Measurements from ENCODE around the gene RAB7A. TPM values are rescaled to one million over a fixed set of nuclear protein-coding genes. Genes with fewer than 3 reads are reported as not detected.

The RAB7A gene
- total RNA-seq, 1 experiment from 2014 or later = 155 TPM

DNA sequence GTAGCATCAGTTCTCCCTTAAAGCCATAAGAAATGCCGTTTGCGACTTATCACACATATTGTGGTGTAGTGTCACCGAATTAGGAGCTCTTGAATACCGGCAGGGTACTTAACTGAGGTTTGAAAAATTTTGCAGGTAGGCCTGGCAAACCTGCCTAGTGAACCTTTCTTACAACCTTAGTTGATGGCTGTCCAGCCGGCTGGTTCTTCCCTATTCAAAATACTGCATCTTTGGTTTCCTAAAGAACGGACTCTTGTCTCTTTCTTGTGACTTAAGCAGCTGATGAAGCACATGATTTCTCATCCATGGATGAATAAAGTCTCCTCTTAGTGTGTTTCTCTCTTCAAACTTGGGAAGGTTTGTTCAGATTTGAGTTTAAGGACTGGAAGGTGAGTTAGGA is 1.5 kb downstream of the RAB7A start:
- H3K14ac ChIP-seq (ENCODE audit: insufficient read depth, low read length) = no peak overlapping the region
- H3K9me3 Mint-ChIP-seq = peaks cover 0 to 3% of the 10 kb centered on the region in 2 experiments; a peak in 1 of 5 replicates
- no peak overlapping the region for H3K56ac ChIP-seq (ENCODE audit: insufficient read length, low read depth, low read length)
- no peak overlapping the region for H2BK12ac ChIP-seq (ENCODE audit: insufficient read length, low read depth, low read length)
- H2AK5ac ChIP-seq (ENCODE audit: insufficient read length, low read length) = no peak overlapping the region
- H3K4ac ChIP-seq (ENCODE audit: low read depth, low read length) = no peak overlapping the region
- no peak overlapping the region for H2BK15ac ChIP-seq (ENCODE audit: low read depth, low read length)
- peaks cover 3 to 8% (median 5%) of the 10 kb centered on the region in 3 experiments; a peak in 6 of 7 replicates for H3K36me3 Mint-ChIP-seq (ENCODE audit: insufficient read depth in 1 of 3, low read depth in 3 of 3)
- no CpG with 5 or more reads among the region's 6 CpGs for WGBS (ENCODE audit: extremely low coverage, insufficient read length, low lambda C conversion rate)
- peaks cover 51% of the 10 kb centered on the region; the same call in 1 of the 2 replicates for H3K79me2 ChIP-seq (ENCODE audit: insufficient read depth, low read length)
- peaks cover 8% of the 10 kb centered on the region for H3K23me2 ChIP-seq (ENCODE audit: insufficient read length, low read depth, low read length, poor library complexity, severe bottlenecking)
- TF ChIP-seq, protein P1, sequence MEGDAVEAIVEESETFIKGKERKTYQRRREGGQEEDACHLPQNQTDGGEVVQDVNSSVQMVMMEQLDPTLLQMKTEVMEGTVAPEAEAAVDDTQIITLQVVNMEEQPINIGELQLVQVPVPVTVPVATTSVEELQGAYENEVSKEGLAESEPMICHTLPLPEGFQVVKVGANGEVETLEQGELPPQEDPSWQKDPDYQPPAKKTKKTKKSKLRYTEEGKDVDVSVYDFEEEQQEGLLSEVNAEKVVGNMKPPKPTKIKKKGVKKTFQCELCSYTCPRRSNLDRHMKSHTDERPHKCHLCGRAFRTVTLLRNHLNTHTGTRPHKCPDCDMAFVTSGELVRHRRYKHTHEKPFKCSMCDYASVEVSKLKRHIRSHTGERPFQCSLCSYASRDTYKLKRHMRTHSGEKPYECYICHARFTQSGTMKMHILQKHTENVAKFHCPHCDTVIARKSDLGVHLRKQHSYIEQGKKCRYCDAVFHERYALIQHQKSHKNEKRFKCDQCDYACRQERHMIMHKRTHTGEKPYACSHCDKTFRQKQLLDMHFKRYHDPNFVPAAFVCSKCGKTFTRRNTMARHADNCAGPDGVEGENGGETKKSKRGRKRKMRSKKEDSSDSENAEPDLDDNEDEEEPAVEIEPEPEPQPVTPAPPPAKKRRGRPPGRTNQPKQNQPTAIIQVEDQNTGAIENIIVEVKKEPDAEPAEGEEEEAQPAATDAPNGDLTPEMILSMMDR (conservative IDR thresholded peaks at IDR 0.05) = no peak
- peak overlapping the region; percentile 93 to 96 for H3K4me3 Mint-ChIP-seq
- H3K4me2 ChIP-seq (ENCODE audit: insufficient read depth, insufficient read length, low read length) = peak overlapping the region; percentile 73
- H3K23ac ChIP-seq (ENCODE audit: insufficient read length, low read depth, low read length) = no peak overlapping the region
- no peak overlapping the region for H3K18ac ChIP-seq (ENCODE audit: insufficient read length, low read depth, low read length)
- H2AFZ ChIP-seq (ENCODE audit: low read length) = no peak overlapping the region
- peaks cover 52 to 67% of the 10 kb centered on the region in 2 experiments for H3K4me1 Mint-ChIP-seq
- no peaks in the 10 kb centered on the region; the same call in 1 of the 2 replicates for H3K27me3 Mint-ChIP-seq (ENCODE audit: low read depth)
- H4K8ac ChIP-seq (replicated peaks; ENCODE audit: insufficient read length, low read depth, low read length) = no peak overlapping the region
- no peak overlapping the region for H2BK20ac ChIP-seq (ENCODE audit: low read depth, low read length, poor library complexity, severe bottlenecking)
- DNase-seq = no peak
- H3K4me1 ChIP-seq (ENCODE audit: insufficient read depth, low read length) = peaks cover 7% of the 10 kb centered on the region; the same call in 1 of the 2 replicates
- no peak overlapping the region for H3K27ac Mint-ChIP-seq
- H2BK5ac ChIP-seq (ENCODE audit: insufficient read length, low read length) = no peak overlapping the region
- no peaks in the 10 kb centered on the region for H3K79me1 ChIP-seq (ENCODE audit: insufficient read depth, low read depth, low read length, poor library complexity, severe bottlenecking)
- no peaks in the 10 kb centered on the region for H3K27me3 ChIP-seq (ENCODE audit: insufficient read depth, low read length)
- H2BK120ac ChIP-seq (ENCODE audit: low read depth, low read length, poor library complexity, severe bottlenecking) = no peak overlapping the region
- H4K91ac ChIP-seq (ENCODE audit: insufficient read length, low read depth, low read length) = no peak overlapping the region
- peak overlapping the region; percentile 3 for H3K9ac ChIP-seq (ENCODE audit: extremely low read depth, insufficient read length, low read length)
- H4K5ac ChIP-seq (ENCODE audit: insufficient read length, low read depth, low read length) = no peak overlapping the region
- H3T11ph ChIP-seq (ENCODE audit: low read length) = no peak overlapping the region
- H3K27ac ChIP-seq (ENCODE audit: insufficient read length, low read depth, low read length) = no peak overlapping the region
- no peaks in the 10 kb centered on the region for H3K9me3 ChIP-seq (ENCODE audit: control insufficient read depth, low read depth, low read length)
- H4K20me1 ChIP-seq (ENCODE audit: control insufficient read depth, insufficient read depth, insufficient read length) = no peaks in the 10 kb centered on the region

All from H9 (cell line).